B cell (primary cell): ENCODE data around the gene PRSS36.

Source experiments
- CTCF ChIP-seq: fragments of 200-600 bp; IDR thresholded peaks from one replicate; pipeline ENCODE4 v1.8.0; 2022; ENCODE audit warnings: antibody characterized with exemption, mild to moderate bottlenecking
- EZH2 ChIP-seq: IDR thresholded peaks from 2 replicates; pipeline ENCODE4 v1.6.1; 2012; ENCODE audit warnings: borderline replicate concordance, low read depth, mild to moderate bottlenecking, moderate library complexity, low read length; ENCODE audit not compliant: insufficient read depth, poor library complexity, severe bottlenecking

GRCh38 chr16:31094424-31095120 lies 55.3 kb downstream of the PRSS36 start, which contains the start of gene VKORC1:
- no peak for TF ChIP-seq CTCF
- no peak for TF ChIP-seq EZH2
